SH-SY5Y (cell line): Measurements from ENCODE around the gene OSGEPL1.

Experiments used
- GATA2 ChIP-seq: IDR thresholded peaks from 2 replicates; pipeline ENCODE4 v1.6.1; 2011; ENCODE audit warnings: mild to moderate bottlenecking, low read depth, low read length

OSGEPL1 gene

DNA sequence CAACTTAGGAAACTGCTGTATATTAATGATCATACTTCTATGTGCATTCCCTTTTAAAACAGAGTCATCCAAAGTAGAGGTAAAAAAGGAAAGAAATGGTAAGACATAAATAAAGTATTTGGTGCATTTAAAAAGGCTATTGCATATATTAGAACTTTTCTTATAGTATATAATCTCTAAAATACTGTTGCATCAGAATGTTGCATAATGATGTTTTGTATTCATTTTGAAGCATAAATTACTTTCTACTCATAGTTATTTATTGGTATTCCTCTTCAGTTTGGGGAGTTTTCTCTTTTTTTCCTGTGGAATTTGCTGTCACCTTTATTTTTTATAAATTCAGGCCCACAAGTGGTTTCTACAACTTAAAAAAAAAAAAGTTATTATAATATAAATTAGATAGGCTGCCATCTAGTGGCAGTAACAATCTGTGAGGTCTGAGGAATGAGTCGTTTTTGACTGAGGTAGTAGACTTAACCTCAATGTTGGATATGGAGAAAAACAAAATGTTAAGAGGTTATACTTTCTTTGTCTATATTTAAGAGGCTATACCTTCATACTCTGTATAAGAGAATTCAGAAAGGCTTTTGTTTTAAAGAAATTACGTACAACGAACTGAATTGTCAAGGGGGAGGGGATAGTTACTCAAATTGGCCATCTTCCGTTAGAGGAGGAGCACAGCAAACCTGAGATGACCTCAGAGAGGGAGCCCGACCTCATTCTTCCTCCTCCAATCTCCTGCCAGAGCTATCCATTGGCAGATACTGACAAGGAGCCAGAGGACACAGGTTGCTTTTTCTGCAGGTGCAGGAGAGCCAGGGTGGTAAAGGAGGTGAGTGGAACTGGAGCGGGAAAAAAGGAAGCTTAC is 64.3 kb downstream of the OSGEPL1 start:
- no peak for TF ChIP-seq GATA2
